Nephron (organoid): ENCODE measurements around the gene NOSIP.

Source experiments
- H3K27ac Mint-ChIP-seq, 3 experiments: 2 replicates each; pipeline ENCODE4 v1.8.0; 2020; ENCODE audit warnings: mixed read lengths in 3 of 3, mild to moderate bottlenecking in 2 of 3, moderate library complexity in 1 of 3
- H3K27me3 Mint-ChIP-seq: 2 replicates; pipeline ENCODE4 v1.8.0; 2021; ENCODE audit warnings: low read depth, mild to moderate bottlenecking, moderate library complexity, mixed read lengths
- H3K36me3 Mint-ChIP-seq: 2 replicates; pipeline ENCODE4 v1.8.0; 2020; ENCODE audit warnings: low read depth, mixed read lengths
- H3K4me1 Mint-ChIP-seq: 2 replicates; pipeline ENCODE4 v1.8.0; 2020; ENCODE audit warnings: mixed read lengths
- H3K4me3 Mint-ChIP-seq, 3 experiments: 2 replicates each; pipeline ENCODE4 v1.8.0; 2020; ENCODE audit warnings: mild to moderate bottlenecking in 3 of 3, mixed read lengths in 3 of 3, moderate library complexity in 2 of 3
- H3K9me3 Mint-ChIP-seq: 2 replicates; pipeline ENCODE4 v1.8.0; 2020; ENCODE audit warnings: mixed read lengths
- TF ChIP-seq, protein P1 (sequence below), 3 experiments: fragments of 200-600 bp; sonication (generic); IDR thresholded peaks; one replicate each; pipeline ENCODE4 v1.5.0; 2021; ENCODE audit warnings: antibody characterized with exemption in 3 of 3; ENCODE audit not compliant: unreplicated experiment in 3 of 3

NOSIP gene

DNA sequence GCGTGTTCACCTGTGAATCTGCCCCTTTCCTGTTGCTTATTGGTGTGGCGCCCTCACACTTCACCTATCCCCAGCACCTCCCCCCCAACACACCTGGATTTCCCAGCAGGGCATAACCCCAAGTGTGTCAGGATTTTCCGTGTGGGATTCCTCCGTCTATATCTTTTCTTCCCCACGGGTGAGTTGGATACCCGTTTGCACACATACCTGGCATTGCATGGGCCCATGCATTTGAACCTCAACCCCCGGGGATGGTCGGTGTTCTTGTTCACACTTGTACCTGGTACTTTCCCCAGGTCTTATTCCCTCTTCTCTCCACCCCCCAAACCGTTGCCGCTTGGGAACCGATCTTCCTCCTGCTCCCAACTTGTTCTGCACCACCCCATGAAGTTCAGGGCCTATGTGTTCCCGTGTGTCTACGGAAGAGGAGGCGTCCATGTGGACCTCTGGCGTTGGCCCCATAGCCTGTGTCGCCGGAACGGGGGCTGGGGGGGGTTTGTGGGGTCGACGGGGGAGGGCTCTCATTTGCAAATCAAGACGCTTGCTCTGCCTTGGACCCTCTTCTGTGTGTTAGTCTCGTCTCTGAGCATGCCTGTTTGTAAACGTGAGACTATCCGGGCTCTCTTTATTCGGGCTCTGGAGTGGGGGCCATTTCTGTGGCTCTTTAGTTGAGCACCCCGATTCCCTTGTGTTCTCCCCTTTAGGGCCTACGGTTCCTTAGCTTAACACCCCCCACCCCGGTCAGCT, 12.3 kb upstream of the NOSIP start:
- Mint-ChIP-seq H3K4me1 (peaks cover 20% of the 10 kb centered on the region), H3K9me3 (no peaks in the 10 kb centered on the region), H3K4me3 (peak overlapping the region; percentile 85 to 88 (median 88)), H3K36me3 (peaks cover 10% of the 10 kb centered on the region), H3K27ac (peak overlapping the region; percentile 47 to 95 (median 85)), H3K27me3 (peaks cover 4% of the 10 kb centered on the region)
- TF ChIP-seq, protein P1, sequence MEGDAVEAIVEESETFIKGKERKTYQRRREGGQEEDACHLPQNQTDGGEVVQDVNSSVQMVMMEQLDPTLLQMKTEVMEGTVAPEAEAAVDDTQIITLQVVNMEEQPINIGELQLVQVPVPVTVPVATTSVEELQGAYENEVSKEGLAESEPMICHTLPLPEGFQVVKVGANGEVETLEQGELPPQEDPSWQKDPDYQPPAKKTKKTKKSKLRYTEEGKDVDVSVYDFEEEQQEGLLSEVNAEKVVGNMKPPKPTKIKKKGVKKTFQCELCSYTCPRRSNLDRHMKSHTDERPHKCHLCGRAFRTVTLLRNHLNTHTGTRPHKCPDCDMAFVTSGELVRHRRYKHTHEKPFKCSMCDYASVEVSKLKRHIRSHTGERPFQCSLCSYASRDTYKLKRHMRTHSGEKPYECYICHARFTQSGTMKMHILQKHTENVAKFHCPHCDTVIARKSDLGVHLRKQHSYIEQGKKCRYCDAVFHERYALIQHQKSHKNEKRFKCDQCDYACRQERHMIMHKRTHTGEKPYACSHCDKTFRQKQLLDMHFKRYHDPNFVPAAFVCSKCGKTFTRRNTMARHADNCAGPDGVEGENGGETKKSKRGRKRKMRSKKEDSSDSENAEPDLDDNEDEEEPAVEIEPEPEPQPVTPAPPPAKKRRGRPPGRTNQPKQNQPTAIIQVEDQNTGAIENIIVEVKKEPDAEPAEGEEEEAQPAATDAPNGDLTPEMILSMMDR (IDR thresholded peaks at IDR 0.05; ENCODE audit: unreplicated experiment in 3 of 3) = no peak

GRCh38 chr19:49591731-49592485, 11.6 kb upstream of the NOSIP start:
- Mint-ChIP-seq H3K4me1 (peaks cover 20% of the 10 kb centered on the region), H3K27ac (peak overlapping the region; percentile 47 to 95 (median 85)), H3K36me3 (peaks cover 10% of the 10 kb centered on the region), H3K4me3 (peak overlapping the region; percentile 85 to 88 (median 88)), H3K9me3 (no peaks in the 10 kb centered on the region), H3K27me3 (peaks cover 4% of the 10 kb centered on the region)
- TF ChIP-seq, protein P1 (IDR thresholded peaks at IDR 0.05; ENCODE audit: unreplicated experiment in 3 of 3) = no peak

- H3K27ac Mint-ChIP-seq = peak within 1 kb of the TSS; percentile 94 to 95 (median 94)
- peaks cover 10% of the 10 kb centered on the region for H3K36me3 Mint-ChIP-seq
- peak within 1 kb of the TSS; percentile 85 to 88 (median 88) for H3K4me3 Mint-ChIP-seq
Observed at GRCh38 chr19:49590971-49591730, 10.8 kb upstream of the NOSIP start, which contains the start of gene PRR12. Gene PRR12 (plus strand): TSS chr19:49591182. CDS start chr19:49591655, 473 bp downstream.

DNA sequence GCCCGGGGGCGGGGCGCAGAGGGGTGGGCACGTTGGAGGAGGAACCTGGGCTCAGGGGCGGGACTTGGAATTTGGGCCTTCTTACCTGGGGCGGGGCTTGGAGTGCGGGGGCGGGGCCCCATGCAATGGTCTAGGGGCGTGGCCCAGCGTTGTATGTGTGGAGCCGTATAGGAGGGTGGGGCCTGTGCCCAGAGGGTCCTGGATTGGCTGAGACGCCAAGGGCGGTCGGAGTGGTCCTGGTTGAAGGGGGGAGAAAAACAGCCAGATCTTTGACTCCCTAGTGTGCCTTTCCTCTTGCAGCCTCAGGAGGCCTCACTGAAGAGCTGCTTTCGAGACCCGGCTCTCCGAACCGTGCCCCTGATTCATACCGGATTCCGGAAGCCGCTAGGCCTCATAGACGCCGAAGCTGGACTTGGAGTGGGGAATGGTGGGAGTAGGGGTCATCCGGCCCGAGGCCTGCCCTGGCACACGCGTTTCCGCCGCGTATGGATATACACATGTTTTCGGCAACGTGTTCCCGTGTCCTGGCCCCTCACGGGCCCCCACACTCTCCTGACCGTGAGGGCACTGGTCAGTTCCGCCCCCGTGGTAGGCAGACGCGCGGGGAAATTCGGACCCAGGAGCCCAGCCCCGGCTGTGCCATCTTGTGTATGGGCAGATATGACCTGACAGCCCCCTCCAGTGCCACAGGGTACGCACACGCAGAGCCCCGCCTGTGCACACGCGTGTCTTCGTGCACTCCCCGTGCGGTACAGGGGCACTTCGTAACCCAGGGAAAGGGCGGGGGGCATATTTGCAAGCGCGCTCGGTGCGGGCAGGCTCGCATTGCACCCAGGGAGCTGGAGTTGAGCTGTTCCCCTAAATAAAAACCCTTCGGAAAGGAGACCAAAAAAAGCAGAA, 10.0 kb upstream of the NOSIP start:
- Mint-ChIP-seq H3K9me3 (no peaks in the 10 kb centered on the region), H3K36me3 (peaks cover 10% of the 10 kb centered on the region), H3K27ac (peak overlapping the region; percentile 94 to 95 (median 94)), H3K4me3 (peak overlapping the region; percentile 85 to 88 (median 88)), H3K4me1 (peaks cover 20% of the 10 kb centered on the region), H3K27me3 (peaks cover 4% of the 10 kb centered on the region)
- TF ChIP-seq, protein P1 (IDR thresholded peaks at IDR 0.05; ENCODE audit: unreplicated experiment in 3 of 3) = no peak

More at GRCh38 chr19:49590971-49591730, 10.8 kb upstream of the NOSIP start, which contains the start of gene PRR12:
- Mint-ChIP-seq H3K4me1 (peaks cover 20% of the 10 kb centered on the region), H3K27me3 (peaks cover 4% of the 10 kb centered on the region), H3K9me3 (no peaks in the 10 kb centered on the region)
- TF ChIP-seq, protein P1 (IDR thresholded peaks at IDR 0.05; ENCODE audit: unreplicated experiment in 3 of 3) = no peak

- H3K4me3 Mint-ChIP-seq = peak overlapping the region in 2 of 3 experiments; percentile 10 to 20
- H3K27ac Mint-ChIP-seq = peak overlapping the region; percentile 78 to 95 (median 94)
- peaks cover 20% of the 10 kb centered on the region for H3K4me1 Mint-ChIP-seq
- no peaks in the 10 kb centered on the region for H3K9me3 Mint-ChIP-seq
- peaks cover 10% of the 10 kb centered on the region for H3K36me3 Mint-ChIP-seq
- H3K27me3 Mint-ChIP-seq = peaks cover 4% of the 10 kb centered on the region
- TF ChIP-seq, protein P1 (IDR thresholded peaks at IDR 0.05; ENCODE audit: unreplicated experiment in 3 of 3) = no peak
Observed at GRCh38 chr19:49589502-49589905, 9.1 kb upstream of the NOSIP start.
